ENCODE measurements around the gene ALG14. TPM values are rescaled to one million over a fixed set of nuclear protein-coding genes. Genes with fewer than 3 reads are reported as not detected.
A peak's percentile ranks its signal among the peaks of the same experiment; 100 is the strongest.

The ALG14 gene
- total RNA-seq, 2 donors from 2014 or later, result 11.4 to 19.4 TPM

- no peaks in the 10 kb centered on the region for H3K9me3 ChIP-seq
- H3K27ac ChIP-seq, result peak overlapping the region; percentile 16
- H3K4me3 ChIP-seq, result no peak overlapping the region
- H3K27me3 ChIP-seq, result no peaks in the 10 kb centered on the region
- H3K36me3 ChIP-seq, result no peaks in the 10 kb centered on the region
- H3K4me1 ChIP-seq, result no peaks in the 10 kb centered on the region
- DNase-seq, result no peak
- intact Hi-C loops (cut with DNase I), result loop anchor here (2.0 kb wide), 1 partner anchor 187 kb away; no protein-coding TSS in a partner anchor
- no peak overlapping the region for H3K9ac ChIP-seq (ENCODE audit: low read depth in 2 of 2, low read length in 2 of 2)
- TF ChIP-seq CTCF (IDR thresholded peaks at IDR 0.05), result no peak
Measured at GRCh38 chr1:95042286-95042685, 30.5 kb downstream of the ALG14 start.

DNA sequence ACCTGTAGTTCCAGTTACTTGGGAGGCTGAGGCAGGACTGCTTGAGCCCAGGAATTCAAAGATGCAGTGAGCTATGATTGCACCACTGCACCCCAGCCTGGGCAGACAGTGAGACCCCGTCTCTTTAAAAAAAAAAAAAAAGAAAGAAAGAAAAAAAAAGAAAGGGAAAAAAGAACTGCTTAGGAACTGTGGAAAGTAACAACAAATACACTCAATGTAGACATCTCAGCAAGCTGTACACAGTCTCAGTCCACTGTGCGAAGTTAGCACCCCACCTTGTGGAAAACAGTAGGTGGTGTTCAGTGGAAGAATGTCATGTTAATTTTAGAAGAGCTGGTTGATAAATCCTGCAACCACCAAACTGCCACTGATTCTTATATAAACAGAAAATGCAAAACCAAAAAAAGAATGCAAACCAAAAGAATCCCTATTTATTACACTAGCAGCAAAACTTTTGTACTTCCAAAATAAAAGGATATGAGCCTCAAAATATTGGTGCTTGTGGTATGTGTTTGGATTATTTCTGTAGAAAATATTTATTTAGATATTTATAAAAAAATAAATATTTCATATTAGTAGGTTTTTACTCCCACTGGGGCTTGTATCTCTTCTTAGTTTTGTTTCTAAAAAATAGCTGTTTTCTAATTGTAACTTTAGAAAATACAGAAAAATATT, 31.1 kb downstream of the ALG14 start:
- Histone ChIP-seq H3K4me3 (no peak overlapping the region), H3K9me3 (no peaks in the 10 kb centered on the region), H3K36me3 (no peaks in the 10 kb centered on the region), H3K9ac (ENCODE audit: low read depth in 2 of 2, low read length in 2 of 2) (no peak overlapping the region), H3K4me1 (no peaks in the 10 kb centered on the region), H3K27me3 (no peaks in the 10 kb centered on the region), H3K27ac (no peak overlapping the region)
- TF ChIP-seq CTCF (IDR thresholded peaks at IDR 0.05), result peak; percentile 65
- peak; percentile 66 for DNase-seq
- intact Hi-C loops (cut with DNase I), result loop anchor here (2.0 kb wide), 1 partner anchor 187 kb away; no protein-coding TSS in a partner anchor

DNA sequence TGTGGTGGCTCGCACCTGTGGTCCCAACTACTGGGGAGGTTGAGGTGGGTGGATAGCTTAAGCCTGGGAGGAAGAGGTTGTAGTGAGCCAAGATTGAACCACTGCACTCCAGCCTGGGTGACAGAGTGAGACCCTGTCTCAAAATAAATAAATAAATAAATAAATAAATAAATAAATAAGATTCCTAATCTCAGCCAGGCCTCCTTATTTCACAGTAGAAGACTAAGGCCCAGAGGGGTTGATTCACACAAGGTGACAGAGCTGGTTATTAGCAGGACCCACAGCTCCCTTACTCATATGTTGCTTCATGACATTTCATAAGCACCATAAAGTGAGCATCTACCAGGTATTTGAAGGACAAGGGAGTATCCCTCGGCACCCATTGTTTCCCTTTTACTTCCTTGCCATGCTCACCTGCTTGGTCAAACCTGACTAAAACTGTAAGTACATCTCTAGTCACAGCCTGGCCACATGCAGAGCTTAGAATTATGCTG, 32.7 kb downstream of the ALG14 start:
- no peak for DNase-seq
- Histone ChIP-seq H3K27me3 (no peaks in the 10 kb centered on the region), H3K4me3 (no peak overlapping the region), H3K9ac (ENCODE audit: low read depth in 2 of 2, low read length in 2 of 2) (no peak overlapping the region), H3K27ac (no peak overlapping the region), H3K9me3 (no peaks in the 10 kb centered on the region), H3K36me3 (no peaks in the 10 kb centered on the region), H3K4me1 (no peaks in the 10 kb centered on the region)
- intact Hi-C loops (cut with DNase I), result no loop called here
- no peak for TF ChIP-seq CTCF (IDR thresholded peaks at IDR 0.05)

GRCh38 chr1:95039360-95040031, 33.3 kb downstream of the ALG14 start:
- H3K27ac ChIP-seq, result no peak overlapping the region
- H3K4me3 ChIP-seq, result no peak overlapping the region
- no peaks in the 10 kb centered on the region for H3K9me3 ChIP-seq
- H3K4me1 ChIP-seq, result no peaks in the 10 kb centered on the region
- TF ChIP-seq CTCF (IDR thresholded peaks at IDR 0.05), result no peak
- H3K9ac ChIP-seq (ENCODE audit: low read depth in 2 of 2, low read length in 2 of 2), result no peak overlapping the region
- intact Hi-C loops (cut with DNase I), result no loop called here
- DNase-seq, result no peak
- H3K36me3 ChIP-seq, result no peaks in the 10 kb centered on the region
- H3K27me3 ChIP-seq, result no peaks in the 10 kb centered on the region

DNA sequence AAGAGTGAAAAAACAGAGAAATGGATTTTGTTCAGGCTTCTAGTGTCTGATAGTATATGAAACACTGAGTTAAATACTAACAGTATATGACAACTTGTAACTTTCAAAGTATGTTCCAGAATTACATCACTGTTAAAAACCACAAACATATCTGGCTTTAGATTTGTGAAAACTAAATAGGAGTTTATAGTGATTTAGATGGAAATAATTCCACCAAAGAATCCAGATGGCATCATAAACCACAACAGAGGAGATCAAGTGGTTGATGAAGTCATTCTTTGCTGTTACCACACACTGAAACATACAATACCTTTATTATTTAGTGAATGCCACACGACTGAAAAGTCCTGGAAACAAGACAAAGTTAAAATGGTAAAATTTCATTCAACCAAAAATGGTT, 37.2 kb downstream of the ALG14 start:
- Histone ChIP-seq H3K9ac (ENCODE audit: low read depth in 2 of 2, low read length in 2 of 2) (no peak overlapping the region), H3K27ac (no peak overlapping the region), H3K9me3 (no peaks in the 10 kb centered on the region), H3K27me3 (no peaks in the 10 kb centered on the region), H3K4me3 (no peak overlapping the region), H3K4me1 (no peaks in the 10 kb centered on the region), H3K36me3 (no peaks in the 10 kb centered on the region)
- TF ChIP-seq CTCF (IDR thresholded peaks at IDR 0.05), result no peak
- intact Hi-C loops (cut with DNase I), result no loop called here
- DNase-seq, result no peak

Measured in colonic mucosa (tissue), 4 donors.